ENCODE data around the gene MYO10.

The MYO10 gene

GRCh38 chr5:16883176-16883575 is 52.9 kb downstream of the MYO10 start:
- H3K79me2 ChIP-seq (ENCODE audit: insufficient read depth, low read depth), result no peaks in the 10 kb centered on the region
- no peak overlapping the region for H3K9ac ChIP-seq
- H3K36me3 ChIP-seq (ENCODE audit: insufficient read depth), result no peaks in the 10 kb centered on the region
- H3K27me3 ChIP-seq (ENCODE audit: insufficient read depth, low read depth), result no peaks in the 10 kb centered on the region
- no peaks in the 10 kb centered on the region for H3K4me1 ChIP-seq (ENCODE audit: low read depth, poor library complexity, severe bottlenecking)
- no peak for TF ChIP-seq CTCF (conservative IDR thresholded peaks at IDR 0.05; ENCODE audit: low read depth, low read length)
- no peak overlapping the region for H2AFZ ChIP-seq (ENCODE audit: low read depth)
- no peak overlapping the region for H3K4me3 ChIP-seq (IDR thresholded peaks at IDR 0.05; ENCODE audit: insufficient read depth, low read depth, low read length)
- H4K20me1 ChIP-seq (ENCODE audit: insufficient read depth), result no peaks in the 10 kb centered on the region
- no peak overlapping the region for H3K4me2 ChIP-seq
- H3K27ac ChIP-seq, result no peak overlapping the region

GRCh38 chr5:16881251-16881650 is 54.8 kb downstream of the MYO10 start:
- H2AFZ ChIP-seq (ENCODE audit: low read depth), result no peak overlapping the region
- H3K4me1 ChIP-seq (ENCODE audit: low read depth, poor library complexity, severe bottlenecking), result no peaks in the 10 kb centered on the region
- no peak overlapping the region for H3K9ac ChIP-seq
- no peak overlapping the region for H3K4me2 ChIP-seq
- no peak overlapping the region for H3K27ac ChIP-seq
- no peaks in the 10 kb centered on the region for H3K79me2 ChIP-seq (ENCODE audit: insufficient read depth, low read depth)
- no peak overlapping the region for H3K4me3 ChIP-seq (IDR thresholded peaks at IDR 0.05; ENCODE audit: insufficient read depth, low read depth, low read length)
- no peaks in the 10 kb centered on the region for H3K36me3 ChIP-seq (ENCODE audit: insufficient read depth)
- TF ChIP-seq CTCF (conservative IDR thresholded peaks at IDR 0.05; ENCODE audit: low read depth, low read length), result no peak
- no peaks in the 10 kb centered on the region for H3K27me3 ChIP-seq (ENCODE audit: insufficient read depth, low read depth)
- H4K20me1 ChIP-seq (ENCODE audit: insufficient read depth), result no peaks in the 10 kb centered on the region

DNA sequence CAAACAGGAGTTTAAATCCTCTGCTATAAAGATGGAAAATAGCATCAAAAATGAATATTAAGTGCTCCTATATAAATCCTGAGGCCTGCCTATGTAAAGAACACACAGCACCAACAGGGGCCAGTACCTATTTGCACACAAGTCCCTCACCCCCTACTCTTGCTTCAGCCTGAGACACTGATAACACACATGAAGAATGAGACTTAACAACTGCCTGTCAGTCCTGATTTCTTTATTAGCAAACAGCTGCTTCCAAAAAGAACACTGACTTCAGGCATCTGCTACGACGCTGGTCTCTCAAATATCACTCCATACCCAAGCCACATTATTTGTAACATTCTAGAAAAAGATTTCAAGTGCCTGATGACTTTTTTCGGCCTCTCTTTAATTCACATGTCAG is 55.5 kb downstream of the MYO10 start:
- Histone ChIP-seq H3K4me1 (ENCODE audit: low read depth, poor library complexity, severe bottlenecking) (no peaks in the 10 kb centered on the region), H3K36me3 (ENCODE audit: insufficient read depth) (no peaks in the 10 kb centered on the region), H4K20me1 (ENCODE audit: insufficient read depth) (no peaks in the 10 kb centered on the region), H3K27ac (no peak overlapping the region), H3K27me3 (ENCODE audit: insufficient read depth, low read depth) (no peaks in the 10 kb centered on the region), H3K79me2 (ENCODE audit: insufficient read depth, low read depth) (no peaks in the 10 kb centered on the region), H3K4me3 (IDR thresholded peaks at IDR 0.05; ENCODE audit: insufficient read depth, low read depth, low read length) (no peak overlapping the region), H2AFZ (ENCODE audit: low read depth) (no peak overlapping the region), H3K4me2 (no peak overlapping the region), H3K9ac (no peak overlapping the region)
- no peak for TF ChIP-seq CTCF (conservative IDR thresholded peaks at IDR 0.05; ENCODE audit: low read depth, low read length)

GRCh38 chr5:16879650-16880049 is 56.4 kb downstream of the MYO10 start:
- Histone ChIP-seq H3K4me2 (no peak overlapping the region), H2AFZ (ENCODE audit: low read depth) (no peak overlapping the region), H3K27ac (no peak overlapping the region), H3K27me3 (ENCODE audit: insufficient read depth, low read depth) (no peaks in the 10 kb centered on the region), H4K20me1 (ENCODE audit: insufficient read depth) (no peaks in the 10 kb centered on the region), H3K9ac (no peak overlapping the region), H3K4me3 (IDR thresholded peaks at IDR 0.05; ENCODE audit: insufficient read depth, low read depth, low read length) (no peak overlapping the region), H3K79me2 (ENCODE audit: insufficient read depth, low read depth) (no peaks in the 10 kb centered on the region), H3K36me3 (ENCODE audit: insufficient read depth) (no peaks in the 10 kb centered on the region), H3K4me1 (ENCODE audit: low read depth, poor library complexity, severe bottlenecking) (no peaks in the 10 kb centered on the region)
- no peak for TF ChIP-seq CTCF (conservative IDR thresholded peaks at IDR 0.05; ENCODE audit: low read depth, low read length)

DNA sequence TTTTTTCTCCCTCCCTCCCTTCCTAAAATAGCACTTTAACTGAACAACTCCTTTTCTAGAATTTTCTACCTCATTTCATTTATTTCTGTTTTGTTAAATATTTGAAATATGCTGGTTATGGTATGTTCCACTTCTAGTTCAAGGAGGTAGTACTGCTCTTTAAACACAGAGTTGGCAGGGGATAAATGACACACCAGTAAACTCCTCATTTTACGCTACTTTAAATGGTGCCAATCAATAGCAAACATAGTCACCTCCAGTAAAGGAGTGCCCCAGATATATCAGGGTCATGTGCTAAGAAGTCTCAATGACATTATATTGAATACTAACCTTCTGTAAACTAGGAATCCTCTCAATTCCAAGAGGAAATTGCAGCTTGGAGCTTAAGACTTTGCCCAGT is 56.9 kb downstream of the MYO10 start:
- Histone ChIP-seq H3K4me3 (IDR thresholded peaks at IDR 0.05; ENCODE audit: insufficient read depth, low read depth, low read length) (no peak overlapping the region), H2AFZ (ENCODE audit: low read depth) (no peak overlapping the region), H3K36me3 (ENCODE audit: insufficient read depth) (no peaks in the 10 kb centered on the region), H3K79me2 (ENCODE audit: insufficient read depth, low read depth) (no peaks in the 10 kb centered on the region), H3K27me3 (ENCODE audit: insufficient read depth, low read depth) (no peaks in the 10 kb centered on the region), H3K4me1 (ENCODE audit: low read depth, poor library complexity, severe bottlenecking) (no peaks in the 10 kb centered on the region), H4K20me1 (ENCODE audit: insufficient read depth) (no peaks in the 10 kb centered on the region), H3K9ac (no peak overlapping the region), H3K4me2 (no peak overlapping the region), H3K27ac (no peak overlapping the region)
- TF ChIP-seq CTCF (conservative IDR thresholded peaks at IDR 0.05; ENCODE audit: low read depth, low read length), result no peak
